Measurements from ENCODE around the gene PTX3.

Gene PTX3

GRCh38 chr3:157420606-157421130, 16.0 kb upstream of the PTX3 start:
- no peak for DNase-seq (ENCODE audit: low read depth in 1 of 2, low spot score in 1 of 2)

- DNase-seq (ENCODE audit: low read depth in 1 of 2, low spot score in 1 of 2) = no peak
Measured at GRCh38 chr3:157423337-157423736, 13.3 kb upstream of the PTX3 start.

- no peak for DNase-seq (ENCODE audit: low read depth in 1 of 2, low spot score in 1 of 2)
Measured at GRCh38 chr3:157427901-157428300, 8.7 kb upstream of the PTX3 start.

- no peak for DNase-seq (ENCODE audit: low read depth in 1 of 2, low spot score in 1 of 2)
Measured at GRCh38 chr3:157428853-157429252, 7.8 kb upstream of the PTX3 start.

GRCh38 chr3:157429708-157430107, 6.9 kb upstream of the PTX3 start:
- DNase-seq (ENCODE audit: low read depth in 1 of 2, low spot score in 1 of 2) = no peak

- no peak for DNase-seq (ENCODE audit: low read depth in 1 of 2, low spot score in 1 of 2)
Measured at GRCh38 chr3:157438194-157438730, 1.6 kb downstream of the PTX3 start.

- DNase-seq (ENCODE audit: low read depth in 1 of 2, low spot score in 1 of 2) = no peak
Measured at GRCh38 chr3:157441102-157441624, 4.5 kb downstream of the PTX3 start.

GRCh38 chr3:157442729-157443128, 6.1 kb downstream of the PTX3 start:
- DNase-seq (ENCODE audit: low read depth in 1 of 2, low spot score in 1 of 2) = no peak

- no peak for DNase-seq (ENCODE audit: low read depth in 1 of 2, low spot score in 1 of 2)
Measured at GRCh38 chr3:157443905-157444796, 7.5 kb downstream of the PTX3 start.

- no peak for DNase-seq (ENCODE audit: low read depth in 1 of 2, low spot score in 1 of 2)
Measured at GRCh38 chr3:157444797-157445184, 8.1 kb downstream of the PTX3 start.

GRCh38 chr3:157445857-157446256, 9.2 kb downstream of the PTX3 start:
- DNase-seq (ENCODE audit: low read depth in 1 of 2, low spot score in 1 of 2) = no peak

- DNase-seq (ENCODE audit: low read depth in 1 of 2, low spot score in 1 of 2) = no peak
Measured at GRCh38 chr3:157447026-157447694, 10.5 kb downstream of the PTX3 start.

GRCh38 chr3:157452097-157452496, 15.4 kb downstream of the PTX3 start:
- DNase-seq (ENCODE audit: low read depth in 1 of 2, low spot score in 1 of 2) = no peak

- no peak for DNase-seq (ENCODE audit: low read depth in 1 of 2, low spot score in 1 of 2)
Measured at GRCh38 chr3:157453824-157454223, 17.2 kb downstream of the PTX3 start.

GRCh38 chr3:157459706-157460105, 23.1 kb downstream of the PTX3 start:
- no peak for DNase-seq (ENCODE audit: low read depth in 1 of 2, low spot score in 1 of 2)

- no peak for DNase-seq (ENCODE audit: low read depth in 1 of 2, low spot score in 1 of 2)
Measured at GRCh38 chr3:157460253-157460652, 23.6 kb downstream of the PTX3 start.

- DNase-seq (ENCODE audit: low read depth in 1 of 2, low spot score in 1 of 2) = no peak
Measured at GRCh38 chr3:157463816-157464215, 27.2 kb downstream of the PTX3 start.

GRCh38 chr3:157464321-157464720, 27.7 kb downstream of the PTX3 start:
- no peak for DNase-seq (ENCODE audit: low read depth in 1 of 2, low spot score in 1 of 2)

GRCh38 chr3:157465741-157466140, 29.1 kb downstream of the PTX3 start:
- DNase-seq (ENCODE audit: low read depth in 1 of 2, low spot score in 1 of 2) = no peak

- DNase-seq (ENCODE audit: low read depth in 1 of 2, low spot score in 1 of 2) = no peak
Measured at GRCh38 chr3:157467200-157467599, 30.6 kb downstream of the PTX3 start.

- no peak for DNase-seq (ENCODE audit: low read depth in 1 of 2, low spot score in 1 of 2)
Measured at GRCh38 chr3:157469561-157470294, 33.1 kb downstream of the PTX3 start.
